Measurements from ENCODE around the gene RASA3. TPM values are rescaled to one million over a fixed set of nuclear protein-coding genes. Genes with fewer than 3 reads are reported as not detected.

RASA3 gene
- total and polyA plus RNA-seq, 9 of the 15 experiments (the other 6 are each of a cell fraction or from before 2014, with no cell fraction given), result 0.72 to 25.3 (median 14.4) TPM

DNA sequence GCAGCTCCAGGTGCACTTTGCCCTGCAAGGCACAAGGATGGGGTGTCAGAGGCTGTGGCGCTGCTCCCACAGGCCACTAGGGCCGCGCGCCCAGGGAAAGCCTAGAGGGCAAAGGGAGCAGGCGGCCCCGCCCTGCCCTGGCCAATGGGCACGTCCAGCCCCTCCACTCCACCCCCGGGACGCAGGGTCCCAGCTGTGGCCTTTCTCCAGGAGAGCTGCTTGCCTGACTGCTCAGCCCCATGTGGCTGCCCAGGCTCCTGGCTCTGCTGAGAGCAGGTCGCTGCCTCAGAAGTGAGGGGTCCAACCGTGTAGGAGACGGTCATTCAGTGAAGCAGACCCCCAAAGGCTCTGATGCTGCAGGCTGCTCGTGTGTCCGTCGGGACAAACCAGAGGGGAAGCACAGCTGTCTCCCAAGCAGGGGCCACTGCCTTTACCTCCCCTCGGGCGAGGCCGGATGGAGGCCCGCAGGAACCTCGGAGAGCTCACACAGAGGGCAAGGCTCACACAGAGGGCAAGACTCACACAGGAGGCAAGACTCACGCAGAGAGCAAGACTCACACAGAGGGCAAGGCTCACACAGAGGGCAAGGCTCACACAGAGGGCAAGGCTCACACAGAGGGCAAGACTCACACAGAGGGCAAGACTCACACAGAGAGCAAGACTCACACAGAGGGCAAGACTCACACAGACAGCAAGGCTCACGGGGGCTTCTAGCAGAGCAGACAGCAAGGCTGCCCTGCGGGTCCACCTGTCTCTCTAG lies 102.4 kb downstream of the RASA3 start:
- peaks cover 18% of the 10 kb centered on the region; the same call in 2 of the 3 replicates for H3K36me3 ChIP-seq (ENCODE audit: control insufficient read depth, insufficient read depth, low read length)
- WGBS (ENCODE audit: insufficient coverage, low coverage, missing lambda C conversion rate), result 97% methylated on average over 12 of the region's 23 CpGs

More for the DNA sequence above, 102.4 kb downstream of the RASA3 start:
- in situ Hi-C loops (cut with MboI) (no loop called here), intact Hi-C loops (cut with micrococcal nuclease) (no loop called here)
- no TSS peak for BruUV-seq (replicated peaks)
- Histone ChIP-seq H3K9me1 (ENCODE audit: control insufficient read depth, insufficient read depth, low read length) (no peaks in the 10 kb centered on the region), H2AFZ (ENCODE audit: low read depth, low read length) (no peak overlapping the region), H3K4me3 (no peak overlapping the region), H3K4me2 (ENCODE audit: insufficient read depth, low read length) (no peak overlapping the region), H3K4me1 (replicated peaks in 1 of 2; ENCODE audit: control insufficient read depth in 2 of 2, insufficient read depth in 2 of 2, low read length in 2 of 2) (peaks cover 0 to 5% of the 10 kb centered on the region in 2 experiments; a peak in 2 of 5 replicates), H3K79me2 (ENCODE audit: control insufficient read depth, insufficient read depth, low read length) (no peaks in the 10 kb centered on the region), H4K20me1 (replicated peaks; ENCODE audit: control insufficient read depth, insufficient read depth, low read length) (no peaks in the 10 kb centered on the region), H3K27ac (ENCODE audit: extremely low read depth, low read depth, low read length) (no peak overlapping the region), H3K27me3 (ENCODE audit: control insufficient read depth in 2 of 2, insufficient read depth in 2 of 2, low read length in 2 of 2) (no peaks in the 10 kb centered on the region), H3K9ac (ENCODE audit: insufficient read depth in 1 of 2, low read depth in 2 of 2, low read length in 2 of 2) (no peak overlapping the region), H3K9me3 (replicated peaks; ENCODE audit: control insufficient read depth, insufficient read depth, low read depth, low read length) (0 out of 2 replicates have a peak, but pooled peaks cover 3% of the 10 kb centered on the region)
- TF ChIP-seq LARP7 (IDR thresholded peaks at IDR 0.05) (no peak), NFE2L1 (tag; IDR thresholded peaks at IDR 0.05; ENCODE audit: borderline replicate concordance, low read depth) (no peak), RAD51 (IDR thresholded peaks at IDR 0.05; ENCODE audit: borderline replicate concordance, low read depth) (no peak), SMARCA5 (IDR thresholded peaks at IDR 0.05) (no peak), FOXP1 (CRISPR knock-in tag; IDR thresholded peaks at IDR 0.05) (no peak), FOS (IDR thresholded peaks at IDR 0.05; ENCODE audit: extremely low read depth, insufficient read length) (no peak), ESRRA (IDR thresholded peaks at IDR 0.05; ENCODE audit: borderline replicate concordance, low read depth) (no peak), ZFP91 (CRISPR knock-in tag; IDR thresholded peaks at IDR 0.05) (no peak), SFPQ (IDR thresholded peaks at IDR 0.05; ENCODE audit: low read depth, low read length) (no peak), FIP1L1 (IDR thresholded peaks at IDR 0.05; ENCODE audit: low read depth, low read length, poor library complexity, severe bottlenecking) (no peak), ASH1L (IDR thresholded peaks at IDR 0.05; ENCODE audit: borderline replicate concordance, low read depth, partially characterized antibody) (no peak), SAFB (IDR thresholded peaks at IDR 0.05; ENCODE audit: borderline replicate concordance, low read depth, low read length) (no peak), JUN (IDR thresholded peaks at IDR 0.05; ENCODE audit: borderline replicate concordance, low read depth, low read length) (no peak), JUN (CRISPR knock-in tag; IDR thresholded peaks at IDR 0.05; ENCODE audit: borderline replicate concordance) (no peak), ZNF274 (IDR thresholded peaks at IDR 0.05; ENCODE audit: borderline replicate concordance, low read depth, low read length) (no peak), TRIM28 (IDR thresholded peaks at IDR 0.05) (no peak)
- ChIA-PET POLR2A (no interaction called here), CTCF (ENCODE audit: low intra/inter-chr PET ratio) (no interaction called here)
- DNase-seq (ENCODE audit: extremely low read depth in 1 of 4, low spot score in 3 of 4) (no peak), ATAC-seq (no peak), FAIRE-seq (no peak)

Measured in K562 (cell line).